Upper lobe of right lung (tissue), 1 donor: ENCODE data around the gene MPZL3. TPM values are rescaled to one million over a fixed set of nuclear protein-coding genes. Genes with fewer than 3 reads are reported as not detected.

ENCODE experiments used
- ATAC-seq: fragments of 200-7000 bp; cut with Tn5 transposase; one replicate; pipeline ENCODE4 v1.9.1; 2020; ENCODE audit warnings: mild to moderate bottlenecking, moderate library complexity
- DNase-seq: peaks from one replicate; pipeline ENCODE4 v3.0.0-alpha.2; 2020
- H3K27ac ChIP-seq: fragments of 200-600 bp; one replicate; pipeline ENCODE4 v1.8.0; 2022
- H3K27me3 ChIP-seq: fragments of 200-600 bp; one replicate; pipeline ENCODE4 v1.8.0; 2022; ENCODE audit warnings: mild to moderate bottlenecking
- H3K36me3 ChIP-seq: fragments of 200-600 bp; one replicate; pipeline ENCODE4 v1.8.0; 2022
- H3K4me1 ChIP-seq: fragments of 200-600 bp; one replicate; pipeline ENCODE4 v1.8.0; 2022
- H3K4me3 ChIP-seq: fragments of 200-600 bp; one replicate; pipeline ENCODE4 v1.8.0; 2022; ENCODE audit warnings: mild to moderate bottlenecking
- H3K9me3 ChIP-seq: fragments of 200-600 bp; one replicate; pipeline ENCODE4 v1.8.0; 2022
- intact Hi-C: fragments of 100-400 bp; cut with DNase I; formaldehyde crosslinking; loops from one replicate; pipeline ENCODE4 v1.11.0; 2022
- total RNA-seq: library from RNA; stranded (reverse); fragmentation: NEBNext Ultra II Directional; extraction: Animal tissue kit (Norgen Biotek cat#: 25700); gene quantifications from one replicate; pipeline ENCODE4 v1.2.1, GENCODE V29; 2021
- TF ChIP-seq, protein P1 (sequence below): fragments of 200-600 bp; IDR thresholded peaks from one replicate; pipeline ENCODE4 v1.8.0; 2022; ENCODE audit warnings: antibody characterized with exemption
- donor health status: DM: no; HTN: yes; CAD: no; lungs with severe emphysema.

The MPZL3 gene
- total RNA-seq, 1 donor from 2014 or later: 11.8 TPM

DNA sequence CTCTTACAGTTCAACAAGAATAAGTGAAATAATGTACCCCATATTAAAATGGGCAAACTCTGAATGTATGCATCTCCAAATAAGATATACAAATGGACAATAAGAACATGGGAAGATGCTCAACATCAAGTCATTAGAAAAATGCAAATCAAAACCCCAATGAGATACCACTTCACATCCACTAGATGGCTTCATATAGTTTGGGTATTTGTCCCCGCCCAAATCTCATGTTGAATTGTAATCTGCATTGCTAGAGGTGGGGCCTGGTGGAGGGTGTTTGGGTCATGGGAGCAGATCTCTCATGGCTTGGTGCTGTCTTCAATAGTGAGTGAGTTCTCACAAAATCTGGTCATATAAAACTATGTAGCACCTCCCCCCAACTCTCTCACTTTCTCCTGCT, 6.2 kb upstream of the MPZL3 start:
- TF ChIP-seq, protein P1, sequence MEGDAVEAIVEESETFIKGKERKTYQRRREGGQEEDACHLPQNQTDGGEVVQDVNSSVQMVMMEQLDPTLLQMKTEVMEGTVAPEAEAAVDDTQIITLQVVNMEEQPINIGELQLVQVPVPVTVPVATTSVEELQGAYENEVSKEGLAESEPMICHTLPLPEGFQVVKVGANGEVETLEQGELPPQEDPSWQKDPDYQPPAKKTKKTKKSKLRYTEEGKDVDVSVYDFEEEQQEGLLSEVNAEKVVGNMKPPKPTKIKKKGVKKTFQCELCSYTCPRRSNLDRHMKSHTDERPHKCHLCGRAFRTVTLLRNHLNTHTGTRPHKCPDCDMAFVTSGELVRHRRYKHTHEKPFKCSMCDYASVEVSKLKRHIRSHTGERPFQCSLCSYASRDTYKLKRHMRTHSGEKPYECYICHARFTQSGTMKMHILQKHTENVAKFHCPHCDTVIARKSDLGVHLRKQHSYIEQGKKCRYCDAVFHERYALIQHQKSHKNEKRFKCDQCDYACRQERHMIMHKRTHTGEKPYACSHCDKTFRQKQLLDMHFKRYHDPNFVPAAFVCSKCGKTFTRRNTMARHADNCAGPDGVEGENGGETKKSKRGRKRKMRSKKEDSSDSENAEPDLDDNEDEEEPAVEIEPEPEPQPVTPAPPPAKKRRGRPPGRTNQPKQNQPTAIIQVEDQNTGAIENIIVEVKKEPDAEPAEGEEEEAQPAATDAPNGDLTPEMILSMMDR: peak; percentile 14
- peaks cover 18% of the 10 kb centered on the region for H3K4me1 ChIP-seq
- H3K36me3 ChIP-seq: peaks cover 42% of the 10 kb centered on the region
- no peak overlapping the region for H3K4me3 ChIP-seq
- no peaks in the 10 kb centered on the region for H3K27me3 ChIP-seq
- H3K27ac ChIP-seq: no peak overlapping the region
- DNase-seq: no peak
- ATAC-seq: no peak
- intact Hi-C loops: no loop called here
- no peaks in the 10 kb centered on the region for H3K9me3 ChIP-seq

DNA sequence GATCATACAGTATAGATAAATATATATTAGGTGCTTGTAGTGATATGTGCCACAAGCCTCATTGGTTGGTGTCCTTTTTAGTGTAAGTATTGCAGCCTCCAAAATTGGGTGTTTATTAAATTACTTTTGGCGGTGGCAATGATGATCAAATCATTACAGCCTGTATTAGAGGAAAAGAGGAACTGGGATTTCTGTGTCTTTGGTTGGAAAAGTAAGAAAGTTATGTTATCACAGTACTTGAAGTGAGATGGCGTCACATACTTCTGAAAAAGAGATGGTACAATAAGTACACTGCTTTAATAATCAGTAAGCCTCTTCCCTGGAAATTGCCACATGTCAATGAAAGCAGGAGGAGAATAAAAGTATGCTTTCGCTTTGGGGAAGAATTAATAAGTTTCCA, 523 bp upstream of the MPZL3 start:
- DNase-seq (no peak), ATAC-seq (no peak)
- TF ChIP-seq, protein P1: no peak
- peak overlapping the region; percentile 94 for H3K27ac ChIP-seq
- H3K4me3 ChIP-seq: peak overlapping the region; percentile 64
- H3K9me3 ChIP-seq: no peaks in the 10 kb centered on the region
- H3K27me3 ChIP-seq: no peaks in the 10 kb centered on the region
- intact Hi-C loops: no loop called here
- H3K4me1 ChIP-seq: peaks cover 5% of the 10 kb centered on the region
- peaks cover 21% of the 10 kb centered on the region for H3K36me3 ChIP-seq

DNA sequence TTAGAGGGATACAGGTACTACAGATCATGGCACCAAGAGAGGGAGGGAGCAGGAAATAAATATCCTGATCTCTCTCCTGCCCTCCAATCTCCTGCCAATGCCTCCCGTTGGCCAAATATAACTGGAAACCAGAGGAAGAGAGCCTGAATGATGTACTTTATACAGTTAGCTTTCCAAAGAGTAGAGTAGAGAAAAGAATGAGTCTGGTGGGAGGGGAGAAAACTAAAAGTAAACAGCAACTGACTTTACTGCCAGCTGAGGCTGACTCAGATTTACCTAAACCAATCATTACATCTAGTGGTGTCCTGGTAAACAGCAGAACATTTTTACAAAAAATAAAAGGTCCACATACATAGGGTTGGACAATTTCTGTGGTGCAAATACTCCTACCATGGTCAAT, 5.1 kb downstream of the MPZL3 start:
- TF ChIP-seq, protein P1: no peak
- intact Hi-C loops: no loop called here
- peak overlapping the region; percentile 58 for H3K27ac ChIP-seq
- H3K36me3 ChIP-seq: no peaks in the 10 kb centered on the region
- ATAC-seq: peak; percentile 30
- no peak overlapping the region for H3K4me3 ChIP-seq
- no peak for DNase-seq
- H3K9me3 ChIP-seq: no peaks in the 10 kb centered on the region
- no peaks in the 10 kb centered on the region for H3K27me3 ChIP-seq
- H3K4me1 ChIP-seq: peaks cover 21% of the 10 kb centered on the region

DNA sequence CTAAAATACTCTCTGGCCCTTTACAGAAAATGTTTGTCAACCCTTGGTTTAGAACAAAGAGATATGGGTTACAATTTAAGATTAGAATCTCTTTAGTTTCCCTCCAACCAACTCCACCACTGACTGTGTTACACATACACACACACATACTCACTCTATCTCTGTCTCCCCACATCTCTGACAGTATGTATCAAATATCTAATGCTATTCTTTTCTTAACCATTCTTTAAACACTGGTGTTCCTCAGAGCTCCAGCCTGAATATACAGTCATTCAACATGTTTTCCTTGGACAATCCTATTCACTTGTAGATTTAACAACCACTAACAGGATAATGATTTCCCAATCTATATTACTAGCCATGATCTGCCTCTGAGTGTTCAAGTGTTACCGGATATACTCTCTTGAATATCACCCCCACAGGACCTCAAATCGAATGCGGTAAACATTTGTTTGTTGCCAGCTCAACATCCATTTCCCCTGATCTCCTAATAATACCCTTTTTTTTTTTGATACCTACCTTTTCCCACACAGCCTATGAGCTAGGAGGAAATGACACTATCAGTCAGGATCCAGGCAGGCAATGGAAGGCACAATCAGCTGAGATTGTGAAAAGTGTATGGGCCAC, 6.1 kb downstream of the MPZL3 start:
- intact Hi-C loops: no loop called here
- Histone ChIP-seq H3K36me3 (no peaks in the 10 kb centered on the region), H3K9me3 (no peaks in the 10 kb centered on the region), H3K4me1 (peaks cover 29% of the 10 kb centered on the region), H3K27ac (peak overlapping the region; percentile 58), H3K4me3 (no peak overlapping the region), H3K27me3 (no peaks in the 10 kb centered on the region)
- DNase-seq (no peak), ATAC-seq (no peak)
- TF ChIP-seq, protein P1: no peak

DNA sequence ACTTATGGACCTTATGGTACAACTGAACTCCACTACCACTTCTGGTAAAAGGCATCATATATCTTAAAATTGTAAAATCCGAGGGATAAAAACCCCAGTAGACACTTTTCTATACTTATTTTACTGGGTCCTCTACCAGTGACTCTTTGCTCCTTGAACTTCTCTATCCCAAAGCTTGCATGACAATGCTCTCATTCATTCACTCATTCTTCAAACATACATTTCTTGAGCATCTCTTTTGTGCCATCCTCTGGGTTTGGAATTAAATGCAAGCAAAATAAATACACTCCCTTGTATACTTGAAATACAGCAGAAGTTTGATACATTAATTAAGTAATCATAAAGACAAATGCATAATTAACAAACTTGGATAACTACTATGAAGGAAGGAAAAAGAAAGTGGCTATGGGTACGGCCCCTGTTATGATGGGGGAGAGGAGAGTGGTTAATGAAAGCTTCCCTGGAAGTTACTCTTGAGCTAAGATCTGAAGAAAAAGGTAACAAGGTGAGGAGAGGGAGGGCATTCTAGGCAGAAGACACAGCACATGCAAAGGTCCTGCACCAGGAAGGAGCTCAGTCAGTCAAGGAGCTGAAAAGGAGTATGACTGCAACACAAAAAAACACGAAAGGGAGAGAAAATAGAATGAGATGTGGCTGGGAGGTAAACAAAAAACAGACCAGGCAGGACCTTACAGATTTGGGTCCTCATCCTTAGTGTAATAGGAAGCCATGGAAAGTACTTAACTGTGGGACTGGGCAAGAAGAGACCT, 8.0 kb downstream of the MPZL3 start:
- no peaks in the 10 kb centered on the region for H3K9me3 ChIP-seq
- ATAC-seq (no peak), DNase-seq (no peak)
- no peak overlapping the region for H3K27ac ChIP-seq
- H3K27me3 ChIP-seq: no peaks in the 10 kb centered on the region
- H3K36me3 ChIP-seq: no peaks in the 10 kb centered on the region
- TF ChIP-seq, protein P1: no peak
- H3K4me1 ChIP-seq: peaks cover 42% of the 10 kb centered on the region
- H3K4me3 ChIP-seq: no peak overlapping the region
- intact Hi-C loops: no loop called here
